IMR-90 (cell line): ENCODE measurements around the gene CPNE9.

Experiments
- BHLHE40 ChIP-seq: fragments of 150-350 bp; IDR thresholded peaks from 2 replicates; pipeline ENCODE4 v1.6.1; 2016; ENCODE audit warnings: mild to moderate bottlenecking, low read depth, low read length
- CTCF ChIP-seq: conservative IDR thresholded peaks from 2 replicates; pipeline ENCODE4 v1.5.1; 2012; ENCODE audit warnings: mild to moderate bottlenecking, low read depth, low read length, improper control_type of control experiment
- ELK1 ChIP-seq: fragments of 150-350 bp; IDR thresholded peaks from 2 replicates; pipeline ENCODE4 v1.6.1; 2016; ENCODE audit warnings: low read depth, mild to moderate bottlenecking, low read length, moderate library complexity, borderline replicate concordance
- FOS ChIP-seq: fragments of 150-350 bp; IDR thresholded peaks from 2 replicates; pipeline ENCODE4 v1.6.1; 2016; ENCODE audit warnings: low read depth, low read length
- MXI1 ChIP-seq: IDR thresholded peaks from 2 replicates; pipeline ENCODE4 v1.6.1; 2012; ENCODE audit warnings: low read depth, mild to moderate bottlenecking, low read length, moderate library complexity, borderline replicate concordance
- POLR2A ChIP-seq: IDR thresholded peaks from 2 replicates; pipeline ENCODE4 v1.6.1; 2012; ENCODE audit warnings: mild to moderate bottlenecking, low read depth, low read length
- RAD21 ChIP-seq: IDR thresholded peaks from 2 replicates; pipeline ENCODE4 v1.6.1; 2012; ENCODE audit warnings: low read length, improper control_type of control experiment
- USF2 ChIP-seq: fragments of 150-350 bp; IDR thresholded peaks from 2 replicates; pipeline ENCODE4 v1.6.1; 2017; ENCODE audit warnings: mild to moderate bottlenecking, antibody characterized with exemption, low read length, low read depth

- TF ChIP-seq CTCF (peak; percentile 97), USF2 (peak; percentile 95), POLR2A (no peak), RAD21 (peak; percentile 98), MXI1 (peak; percentile 36; the same call in 1 of the 2 replicates), FOS (peak; percentile 93), ELK1 (no peak), BHLHE40 (peak; percentile 86)
Observed at GRCh38 chr3:9715764-9716437, 12.3 kb downstream of the CPNE9 start.
